Stimulated activated CD4-positive, alpha-beta T cell treated with anti-CD3 and anti-CD28 coated beads, Interleukin-15, amount 100 ng/mL, for 48 hours (primary cell): ENCODE measurements around the gene POU3F1.

Source experiments
- DNase-seq, 2 donors: peaks; one replicate each; pipeline ENCODE4 v3.0.0-alpha.2; 2020; ENCODE audit warnings: low read depth in 2 of 2

The POU3F1 gene

DNA sequence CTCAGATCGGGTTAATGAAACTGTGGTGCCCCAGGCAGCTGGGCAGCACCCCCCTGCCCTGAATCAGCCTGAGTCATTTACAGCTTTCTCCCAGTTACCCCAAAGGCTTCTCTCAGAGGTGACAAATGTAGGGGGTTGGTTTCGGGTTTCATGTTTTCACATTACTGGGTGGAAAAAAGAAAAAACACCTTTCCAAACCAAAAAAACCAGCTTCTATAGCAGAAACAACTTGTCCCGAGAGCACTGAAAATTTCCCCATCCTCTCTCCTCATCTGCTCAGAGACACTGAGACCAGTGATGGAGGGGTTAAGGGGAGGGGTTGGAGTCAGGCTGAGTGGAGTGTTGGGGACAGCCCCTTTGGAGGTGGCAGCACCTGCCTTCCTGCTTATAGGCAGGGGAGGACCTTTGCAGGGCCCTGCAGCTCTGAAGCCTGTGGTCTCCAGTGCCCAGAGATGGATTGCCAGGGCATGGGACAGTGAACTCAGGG, 18.4 kb downstream of the POU3F1 start:
- DNase-seq = peak; percentile 73 to 80

DNA sequence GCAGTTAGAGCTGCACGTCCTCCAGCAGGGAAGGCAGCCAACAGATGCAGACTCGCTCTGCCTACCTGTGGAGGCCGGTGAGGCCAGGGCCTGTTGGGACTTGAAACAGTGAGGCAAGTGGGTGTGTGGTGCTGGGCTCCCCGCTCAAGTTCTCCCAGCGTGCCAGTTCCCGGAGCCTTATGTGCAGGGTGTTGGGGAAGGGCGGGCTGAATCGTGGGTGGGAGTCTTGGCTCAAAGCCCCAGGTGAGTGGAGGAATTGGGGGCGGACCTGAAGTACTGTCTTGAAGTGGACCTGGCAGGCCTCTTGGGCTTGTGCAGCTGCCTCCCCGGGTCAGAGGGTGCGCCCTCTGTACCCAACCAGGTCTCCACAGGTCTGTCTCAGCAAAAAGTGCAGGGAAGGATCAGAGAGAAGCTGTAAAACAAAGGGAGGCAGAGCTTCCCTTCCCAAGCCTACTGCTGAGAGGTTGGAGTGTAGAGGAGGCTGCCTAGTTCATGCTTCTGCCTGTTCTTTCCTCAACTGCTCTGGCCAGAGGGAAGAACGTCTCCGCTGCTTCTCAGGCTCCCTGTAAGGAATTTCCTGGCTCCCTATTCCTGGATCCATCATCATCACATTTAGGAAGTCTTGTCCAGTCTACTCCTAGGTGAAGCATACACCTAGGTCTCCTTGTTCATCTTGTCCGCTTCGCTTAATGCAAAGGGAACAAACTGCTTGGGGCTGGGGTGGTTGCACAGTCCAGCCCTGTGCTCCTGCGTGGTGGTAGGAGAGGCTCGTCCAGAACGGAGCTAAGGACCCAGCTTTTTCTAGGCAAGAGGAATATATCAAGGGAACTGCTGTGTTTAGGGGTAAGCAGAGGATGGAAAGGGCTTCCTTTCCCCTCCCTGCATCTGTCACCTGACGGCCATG, 19.1 kb downstream of the POU3F1 start:
- no peak for DNase-seq

DNA sequence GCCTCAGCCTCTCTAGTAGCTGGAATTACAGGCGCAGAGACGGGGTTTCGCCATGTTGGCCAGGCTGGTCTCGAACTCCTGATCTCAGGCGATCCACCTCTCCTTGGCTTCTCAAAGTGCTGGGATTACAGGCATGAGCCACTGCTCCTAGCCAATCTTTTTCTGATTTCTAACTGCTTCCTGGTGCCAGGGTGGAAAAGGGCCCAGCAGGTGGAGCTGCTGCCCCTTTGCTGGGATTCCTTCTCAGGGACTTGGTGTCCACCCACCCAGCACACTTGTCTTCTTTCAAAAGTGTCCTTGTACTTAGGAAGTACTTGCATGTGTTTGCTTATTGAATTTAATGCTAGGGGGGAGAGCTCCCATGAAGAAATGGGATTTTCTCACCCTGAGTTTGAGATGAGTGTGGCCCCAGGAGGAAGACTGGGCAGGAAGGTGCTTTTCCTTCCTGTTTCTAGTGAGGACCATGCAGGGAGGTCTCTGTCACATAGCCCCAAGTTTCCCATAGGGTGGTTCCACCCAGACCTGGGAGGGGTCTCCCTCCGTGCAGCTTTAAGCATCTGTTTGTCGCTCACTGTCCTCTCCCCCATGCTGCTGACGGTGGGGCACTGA, 19.9 kb downstream of the POU3F1 start:
- DNase-seq = peak in 1 of 2 donors; percentile 48

DNA sequence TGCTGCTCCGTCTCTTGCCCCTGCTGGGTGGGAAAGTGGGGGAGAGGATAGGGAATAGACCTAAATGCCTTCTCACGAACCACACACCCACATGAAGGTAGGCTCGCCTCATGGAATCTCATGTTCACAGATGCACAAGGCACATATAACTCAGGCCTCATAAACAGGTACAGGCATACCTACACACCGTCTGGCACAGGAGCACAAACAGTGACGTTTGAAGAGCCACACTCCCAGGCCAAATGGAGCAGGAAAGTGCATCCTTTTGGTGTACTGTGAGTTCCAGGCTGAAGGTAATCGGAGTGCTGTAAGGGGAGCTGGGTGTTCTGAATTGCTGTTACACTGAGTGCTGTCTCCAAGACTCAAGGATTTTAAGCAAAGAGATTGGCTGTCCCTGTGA, 20.9 kb downstream of the POU3F1 start:
- DNase-seq = no peak

DNA sequence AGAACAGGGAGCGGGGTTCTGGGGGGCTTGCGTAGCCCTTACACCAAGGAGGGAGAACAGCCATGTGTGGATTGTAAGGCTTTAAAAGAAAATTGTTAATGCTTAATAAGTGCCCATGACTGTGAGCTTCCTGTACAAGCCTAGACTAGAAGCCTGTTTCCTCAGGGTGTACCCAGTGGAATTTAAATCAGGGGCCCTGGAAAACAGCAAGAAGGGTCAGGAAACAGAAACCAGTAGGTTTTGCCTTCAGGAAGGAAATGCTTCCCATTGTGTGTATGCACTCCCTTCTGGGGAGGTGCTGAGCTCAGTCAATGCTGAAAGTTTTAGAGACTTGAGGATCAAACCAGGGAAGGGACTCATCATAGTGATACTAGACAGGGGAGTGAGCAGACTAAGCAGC, 21.4 kb downstream of the POU3F1 start:
- DNase-seq = no peak

DNA sequence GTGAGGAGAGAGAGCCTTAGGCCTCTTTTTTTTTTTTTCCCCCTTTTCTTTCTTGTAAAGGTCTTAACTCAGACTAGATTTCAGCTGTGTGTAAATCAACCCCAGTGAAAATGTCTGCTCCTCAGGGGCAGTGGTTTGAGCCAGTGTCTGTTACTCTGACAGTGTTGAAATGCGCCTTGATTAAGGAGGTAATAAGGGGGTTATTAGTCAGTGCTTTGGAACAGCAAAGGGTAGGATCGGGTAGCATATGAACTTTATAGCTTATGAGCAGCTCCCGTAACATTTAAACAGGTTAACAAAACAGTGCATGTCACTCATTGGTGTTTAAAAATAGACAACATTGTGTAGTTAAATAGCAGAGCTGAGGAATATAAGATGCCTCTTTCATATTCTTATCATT, 23.8 kb downstream of the POU3F1 start:
- DNase-seq = no peak

DNA sequence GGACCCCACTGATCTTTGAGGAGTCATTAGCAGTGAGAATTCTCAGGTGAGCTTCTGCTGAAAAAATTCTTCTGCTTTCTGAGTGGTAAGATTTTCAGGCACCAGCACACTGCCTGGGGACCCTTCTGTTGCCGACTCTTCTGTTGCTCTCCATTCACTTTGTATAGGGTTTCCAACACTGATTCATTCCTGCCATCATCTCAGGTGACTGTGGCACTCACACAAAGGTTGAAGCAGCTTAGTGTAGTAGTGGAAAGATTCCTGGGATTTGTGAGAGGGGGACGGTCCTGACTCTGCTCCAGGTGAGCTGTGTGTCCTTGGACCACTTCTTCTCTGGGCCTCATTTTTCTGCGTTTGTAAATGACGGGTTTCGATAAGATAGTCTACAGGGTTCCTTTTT, 24.6 kb downstream of the POU3F1 start:
- no peak for DNase-seq

DNA sequence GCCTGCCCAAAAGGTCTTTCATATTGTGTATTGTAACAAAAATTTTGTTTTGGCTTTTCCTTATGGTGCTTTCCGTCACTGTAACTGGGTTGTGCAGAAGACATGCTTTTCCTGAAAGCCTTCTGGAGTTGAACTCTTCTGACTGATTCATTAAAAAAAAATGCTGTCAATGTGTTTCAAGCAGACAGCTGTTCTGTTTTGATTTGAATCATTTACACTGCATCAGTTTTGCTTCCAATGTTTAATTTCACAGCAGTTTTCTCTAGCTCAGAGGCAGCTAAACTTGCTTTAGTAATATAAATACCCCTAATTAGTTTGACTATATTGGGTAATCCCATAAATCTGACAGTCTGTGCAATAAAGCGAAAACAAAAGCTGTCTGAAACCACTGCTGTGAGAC, 26.2 kb downstream of the POU3F1 start:
- no peak for DNase-seq

DNA sequence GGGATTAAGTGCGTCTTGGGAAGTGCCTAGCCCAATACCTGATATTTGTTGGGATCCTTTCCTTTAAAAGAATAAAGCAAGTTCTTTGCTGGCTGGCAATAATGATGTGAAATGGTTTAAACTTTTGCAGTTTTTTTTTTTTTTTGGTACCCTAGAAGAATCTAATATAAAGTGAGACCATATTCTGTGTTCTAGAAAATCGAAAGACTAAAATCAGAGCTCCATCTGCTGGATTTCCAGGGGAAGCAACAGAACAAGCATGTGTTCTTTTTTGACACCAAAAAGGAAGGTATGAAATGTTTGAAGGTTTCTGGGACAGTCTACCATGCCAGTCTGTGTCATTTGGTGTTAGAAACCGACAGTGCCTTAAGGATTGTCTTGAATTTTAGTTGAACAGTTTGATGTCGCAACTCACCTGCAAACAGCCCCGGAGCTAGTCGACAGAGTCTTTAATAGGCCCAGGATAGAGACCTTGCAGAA, 27.7 kb downstream of the POU3F1 start:
- no peak for DNase-seq

DNA sequence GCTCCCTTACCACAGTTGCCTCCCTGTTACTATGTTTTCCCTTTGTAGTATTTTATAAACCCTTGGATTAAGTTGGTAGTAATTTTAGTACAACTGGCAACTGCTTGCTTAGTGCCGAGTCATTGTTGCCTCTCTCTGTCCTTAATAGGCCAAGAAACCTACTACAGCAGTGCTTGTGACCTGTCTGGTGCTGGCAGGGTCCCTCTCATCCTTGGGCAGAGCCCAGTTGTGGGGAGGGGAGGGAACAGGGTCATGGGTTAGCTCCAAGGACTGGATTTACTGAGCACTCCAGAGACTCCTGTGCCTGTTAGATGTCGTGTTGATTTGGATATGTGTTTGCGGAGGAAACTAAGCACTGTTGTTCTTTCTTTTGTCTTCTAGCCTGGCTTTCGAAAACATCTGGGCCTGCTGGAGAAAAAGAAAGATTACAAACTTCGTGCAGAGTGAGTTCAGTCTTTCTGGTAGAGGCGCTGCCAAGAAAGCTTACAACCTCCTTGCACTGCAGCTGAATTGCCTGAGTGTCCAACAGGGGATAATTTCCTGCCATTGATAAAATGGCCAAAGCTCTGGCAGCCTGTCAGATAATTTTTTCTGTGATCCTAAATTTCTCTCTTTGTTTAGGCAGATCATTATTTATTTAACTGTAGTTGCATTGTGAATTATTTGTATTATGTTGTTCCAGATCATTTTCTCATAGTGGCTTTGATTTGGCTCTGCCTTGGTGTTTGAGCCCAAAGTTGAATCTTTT, 30.4 kb downstream of the POU3F1 start:
- no peak for DNase-seq

DNA sequence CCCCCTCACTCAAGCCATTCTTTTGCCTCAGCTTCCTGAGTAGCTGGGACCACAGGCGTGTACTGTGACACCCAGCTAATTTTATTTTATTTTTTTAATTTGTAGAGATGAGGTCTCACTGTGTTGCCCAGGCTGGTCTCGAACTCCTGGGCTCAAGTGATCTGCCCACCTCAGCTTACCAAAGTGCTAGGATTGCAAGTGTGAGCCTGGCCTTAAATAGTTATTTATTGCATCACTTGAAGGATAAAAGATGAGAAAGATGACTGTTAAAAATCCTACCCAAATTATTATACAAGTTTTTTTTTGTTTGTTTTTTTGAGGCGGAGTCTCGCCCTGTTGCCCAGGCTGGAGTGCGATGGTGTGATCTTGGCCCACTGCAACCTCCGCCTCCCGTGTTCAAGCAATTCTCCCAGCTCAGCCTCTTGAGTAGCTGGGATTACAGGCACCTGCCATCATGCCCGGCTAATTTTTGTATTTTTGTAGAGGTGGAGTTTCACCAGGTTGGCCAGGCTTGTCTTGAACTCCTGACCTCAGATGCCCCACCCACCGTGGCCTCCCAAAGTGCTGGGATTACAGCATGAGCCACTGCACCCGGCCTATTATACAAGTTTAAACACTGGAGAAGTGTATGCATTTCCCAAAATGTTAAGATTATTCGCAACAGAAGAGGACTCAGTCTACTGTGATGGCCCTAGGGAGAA, 31.7 kb downstream of the POU3F1 start:
- DNase-seq = no peak

DNA sequence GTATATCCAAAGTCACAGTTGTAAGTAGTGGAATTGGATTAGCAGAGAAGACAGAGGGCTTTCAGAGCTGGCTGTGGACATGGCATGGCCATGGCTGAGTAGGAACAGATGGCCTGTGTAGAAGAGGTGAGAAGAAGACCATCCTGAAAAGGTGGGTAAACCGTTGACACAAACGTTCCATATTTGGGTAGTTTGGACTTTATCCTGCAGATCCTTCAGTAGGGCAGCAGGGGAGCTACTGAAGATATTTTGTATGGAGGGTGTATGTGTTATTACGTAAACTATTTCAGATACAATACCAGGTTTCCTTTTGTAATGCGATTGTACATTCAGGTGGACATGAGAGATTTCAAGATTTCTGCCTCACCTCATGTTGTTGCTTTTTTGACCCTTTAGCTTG, 32.4 kb downstream of the POU3F1 start:
- no peak for DNase-seq

DNA sequence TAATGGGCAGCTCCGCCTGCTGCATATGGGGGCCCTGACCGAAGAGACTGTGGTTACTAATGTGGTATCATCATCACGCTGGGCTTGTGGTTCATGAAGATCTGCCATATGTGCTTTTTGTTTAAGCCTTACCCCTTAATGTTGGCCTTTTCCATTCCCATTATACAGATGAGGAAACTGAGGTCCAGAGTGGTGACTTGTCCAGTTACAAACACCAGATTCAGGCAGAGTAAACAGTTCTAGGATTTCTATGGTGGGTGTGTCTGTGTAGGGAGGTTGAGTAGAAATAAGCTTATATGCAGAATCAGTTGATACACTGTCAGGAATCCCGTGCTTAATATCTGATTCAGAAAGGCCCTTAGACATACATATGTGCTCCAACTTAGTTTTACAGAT, 33.4 kb downstream of the POU3F1 start:
- DNase-seq = no peak

DNA sequence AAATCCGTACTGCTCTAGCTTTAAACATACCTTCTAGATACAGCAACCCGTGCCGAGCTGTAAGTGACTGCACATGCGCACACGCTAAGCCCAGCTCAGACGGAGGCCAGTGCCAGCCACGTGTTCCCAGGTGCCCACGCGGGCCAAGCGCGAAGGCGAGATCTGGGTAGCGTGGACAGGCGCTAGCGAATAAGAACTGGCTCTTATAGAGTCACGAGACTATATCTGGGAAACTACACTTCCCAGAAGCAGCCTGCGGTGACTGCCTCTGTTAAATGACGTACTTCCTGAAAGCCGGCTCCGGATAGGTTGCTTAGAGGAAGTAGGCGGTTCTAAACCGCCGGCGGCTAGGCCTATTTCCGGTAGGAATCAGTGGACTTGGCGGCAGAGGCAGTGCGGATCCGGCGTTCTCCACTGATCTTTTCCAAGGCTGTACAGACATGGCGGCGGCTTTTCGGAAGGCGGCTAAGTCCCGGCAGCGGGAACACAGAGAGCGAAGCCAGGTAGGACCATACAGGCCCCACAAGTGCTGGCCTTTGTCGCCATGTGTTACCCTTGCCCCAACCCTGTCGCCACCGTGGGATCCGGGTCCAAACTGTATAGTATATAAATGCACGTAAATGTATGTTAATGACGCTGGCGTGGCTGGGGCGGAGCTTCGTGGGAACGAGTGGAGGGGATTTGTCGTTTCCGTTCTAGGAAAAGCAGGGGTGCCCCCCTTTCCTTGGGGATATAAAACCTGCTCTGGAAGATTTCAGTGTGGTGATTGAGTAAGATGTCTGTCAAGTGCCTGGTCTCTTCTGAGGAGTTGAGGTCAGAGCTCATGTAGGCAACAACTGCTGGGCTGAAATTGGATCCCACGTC, 34.0 kb downstream of the POU3F1 start, which contains the start of gene UTP11:
Gene UTP11 (plus strand): TSS at position 372 of the 864 bp plus-strand sequence. CDS start 69 bp downstream, at position 441.
- DNase-seq = peak; percentile 79 to 90

DNA sequence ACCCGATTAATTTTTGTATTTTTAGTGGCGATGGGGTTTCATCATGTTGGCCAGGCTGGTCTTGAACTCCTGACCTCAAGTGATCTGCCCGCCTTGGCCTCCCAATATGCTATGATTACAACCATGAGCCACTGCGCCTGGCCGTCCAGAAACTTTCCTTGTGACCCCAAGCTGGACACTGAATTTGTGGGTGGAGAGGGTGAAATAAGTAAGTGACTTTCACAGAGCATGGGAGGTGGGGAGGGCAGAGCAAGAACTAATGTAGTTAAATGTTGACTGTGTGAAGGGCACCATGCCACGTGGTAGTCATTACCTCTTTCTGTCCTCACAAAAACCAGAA, 36.8 kb downstream of the POU3F1 start:
- DNase-seq = no peak

DNA sequence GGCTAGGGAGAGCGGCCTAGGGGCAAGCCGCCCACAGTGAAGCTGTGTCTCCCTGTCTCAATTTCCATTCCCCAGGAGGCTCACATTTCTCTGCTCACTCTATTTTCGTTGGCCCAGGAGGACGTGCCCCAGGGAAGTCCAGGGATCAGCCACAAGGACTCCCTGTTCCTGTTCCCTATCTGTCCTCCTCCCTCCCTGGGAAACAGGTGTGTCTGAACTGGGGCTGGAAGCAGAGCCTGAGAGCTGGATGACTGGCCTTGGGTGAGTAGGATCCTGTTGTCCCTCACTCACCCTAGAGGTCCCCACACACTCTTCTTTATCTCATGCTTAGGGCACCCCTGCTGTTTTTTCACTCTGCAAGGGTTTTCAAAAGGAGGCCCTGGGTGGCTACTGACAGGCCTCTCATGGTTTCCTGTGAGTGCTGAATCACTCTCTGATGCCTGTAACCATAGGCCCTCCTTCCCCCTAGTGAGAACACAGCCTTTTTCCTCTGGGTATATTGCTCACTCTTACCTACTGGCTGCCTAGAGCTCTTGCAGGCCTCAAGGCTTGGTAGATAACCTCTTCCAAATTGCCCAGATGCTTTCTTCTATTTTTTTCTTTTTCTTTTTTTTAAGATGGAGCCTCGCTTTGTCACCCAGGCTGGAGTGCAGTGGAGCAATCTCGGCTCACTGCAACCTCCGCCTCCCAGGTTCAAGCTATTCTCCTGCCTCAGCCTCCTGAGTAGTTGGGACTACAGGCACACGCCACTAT, 37.3 kb downstream of the POU3F1 start:
- peak in 1 of 2 donors; percentile 62 for DNase-seq

DNA sequence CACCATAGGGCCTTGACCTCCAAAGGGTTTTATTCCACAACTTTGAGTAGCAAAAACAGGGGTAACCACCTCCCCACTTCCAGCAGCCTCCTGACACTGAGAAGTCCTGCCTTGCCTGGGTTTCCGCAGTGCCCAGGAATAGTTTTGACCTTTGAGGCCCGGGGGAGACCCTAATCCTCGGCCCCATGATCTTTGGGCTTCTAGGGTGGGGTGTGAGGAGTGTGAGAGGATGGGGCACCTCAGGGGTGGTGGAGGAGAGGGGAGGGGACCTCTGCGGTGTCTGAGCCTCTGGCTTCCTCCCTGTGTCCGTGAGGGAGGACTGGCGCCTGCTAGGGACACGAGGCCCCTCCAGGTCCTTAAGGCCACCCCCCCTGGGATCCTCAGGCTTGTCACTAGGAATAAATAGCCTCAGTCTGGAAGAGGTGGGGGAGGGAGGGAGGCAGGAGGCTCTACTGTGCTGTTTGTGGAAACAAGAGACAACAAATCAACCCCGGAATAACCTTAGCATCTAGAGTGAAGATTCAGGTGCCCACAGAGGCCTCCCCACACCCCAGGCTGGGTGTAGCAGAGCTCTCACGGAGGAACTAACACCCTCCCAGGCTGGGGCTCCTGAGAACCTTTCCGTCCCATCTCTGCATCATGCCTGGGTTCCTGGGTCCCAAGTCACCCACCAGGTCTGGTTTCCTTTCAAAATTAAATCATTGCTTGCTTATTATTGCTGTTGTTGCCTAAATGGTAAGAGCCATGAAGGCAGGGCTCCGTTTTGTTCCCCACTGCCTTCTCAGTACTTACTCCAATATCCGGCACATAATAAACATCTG, 40.4 kb downstream of the POU3F1 start:
- no peak for DNase-seq

DNA sequence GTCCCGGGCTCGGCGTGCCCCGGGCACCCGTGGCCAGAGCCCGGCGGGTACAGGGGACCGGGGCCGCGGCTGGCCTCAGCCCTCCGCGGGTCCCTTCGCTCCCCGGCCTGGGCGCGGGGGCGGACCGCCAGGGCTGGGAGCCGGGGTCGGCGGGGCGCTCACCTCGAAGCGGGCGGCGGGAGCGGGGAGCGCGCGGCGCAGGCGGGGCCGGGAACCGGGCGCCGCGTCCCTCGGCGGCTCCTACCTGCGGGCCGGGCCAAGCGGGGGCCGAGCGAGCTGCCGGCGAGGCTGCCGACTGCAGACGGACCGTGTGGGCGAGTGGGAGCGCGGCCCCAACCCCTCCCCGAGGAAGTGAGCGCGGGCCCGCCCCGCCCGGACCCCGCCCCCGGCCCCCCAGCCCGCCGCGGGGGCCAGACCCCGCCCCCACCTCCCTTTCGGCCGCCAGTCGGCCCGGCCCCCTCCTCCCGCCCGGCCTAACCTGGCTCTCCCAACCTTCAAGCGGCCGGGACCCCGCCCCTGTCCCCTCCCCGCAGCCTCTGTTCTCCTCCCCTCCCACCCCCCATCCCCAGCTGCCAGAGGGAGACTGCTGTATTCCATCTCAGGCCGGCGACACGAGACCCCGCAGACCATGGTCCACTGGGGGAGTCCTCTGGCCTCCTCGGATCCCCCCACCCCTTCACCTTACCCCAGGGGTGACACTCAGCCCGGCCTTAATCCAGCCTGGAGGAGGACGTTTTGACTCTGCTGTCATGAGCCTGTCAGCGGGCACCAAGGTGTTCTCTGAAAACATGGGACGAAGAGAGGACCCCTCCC, 41.2 kb downstream of the POU3F1 start, which contains the start of gene FHL3:
Gene FHL3 (minus strand): TSS at position 320 of the 813 bp plus-strand sequence. CDS start 6,102 bp downstream, outside the sequence.
- no peak for DNase-seq
